Fibroblast of skin of back (primary cell): Measurements from ENCODE around the gene SH2D3A.
"Not testable (repeated sequence)": the region's sequence is repeated elsewhere in the genome, so short reads cannot be mapped to it uniquely, and the experiment has no call there.

ENCODE experiments used
- DNase-seq: peaks from one replicate; pipeline ENCODE4 v3.0.0-alpha.2; 2013

Gene SH2D3A

GRCh38 chr19:6788896-6789295 is 21.7 kb upstream of the SH2D3A start:
- DNase-seq: no peak

- no peak for DNase-seq
These were observed 20.2 kb upstream of the SH2D3A start for GRCh38 chr19:6787393-6787792.

GRCh38 chr19:6779206-6779605 is 12.0 kb upstream of the SH2D3A start:
- DNase-seq: no peak

GRCh38 chr19:6778386-6778785 is 11.2 kb upstream of the SH2D3A start:
- DNase-seq: no peak

- no peak for DNase-seq
These were observed 10.2 kb upstream of the SH2D3A start for GRCh38 chr19:6777434-6777833.

- DNase-seq: no peak
These were observed 9.8 kb upstream of the SH2D3A start for GRCh38 chr19:6776999-6777398.

GRCh38 chr19:6776045-6776444 is 8.8 kb upstream of the SH2D3A start:
- not testable (repeated sequence) for DNase-seq

- no peak for DNase-seq
These were observed 7.8 kb upstream of the SH2D3A start for GRCh38 chr19:6774821-6775707.

- no peak for DNase-seq
These were observed 6.2 kb upstream of the SH2D3A start for GRCh38 chr19:6773323-6773931.

- DNase-seq: no peak
These were observed 5.7 kb upstream of the SH2D3A start for GRCh38 chr19:6772866-6773322.

- DNase-seq: no peak
These were observed 5.0 kb upstream of the SH2D3A start, which contains the start of gene VAV1 for GRCh38 chr19:6772028-6772865. VAV1 (plus strand) TSS chr19:6772708; CDS start chr19:6772808, 100 bp downstream.

- DNase-seq: not testable (repeated sequence)
These were observed 4.4 kb upstream of the SH2D3A start for GRCh38 chr19:6771648-6772027.

- DNase-seq: peak; percentile 15
These were observed 1.9 kb upstream of the SH2D3A start for GRCh38 chr19:6769006-6769619.

GRCh38 chr19:6768236-6768785 is 1.1 kb upstream of the SH2D3A start:
- DNase-seq: no peak

- DNase-seq: no peak
These were observed 216 bp downstream of the SH2D3A start for GRCh38 chr19:6767081-6767356.

- DNase-seq: no peak
These were observed 716 bp downstream of the SH2D3A start for GRCh38 chr19:6766357-6767080.

GRCh38 chr19:6765738-6766356 is 1.4 kb downstream of the SH2D3A start:
- peak; percentile 13 for DNase-seq

GRCh38 chr19:6762253-6762797 is 4.9 kb downstream of the SH2D3A start:
- not testable (repeated sequence) for DNase-seq

GRCh38 chr19:6761053-6761676 is 6.1 kb downstream of the SH2D3A start:
- DNase-seq: peak; percentile 9

- DNase-seq: no peak
These were observed 6.6 kb downstream of the SH2D3A start for GRCh38 chr19:6760606-6761005.
